K562 (cell line): Measurements from ENCODE around the gene FCRL2. TPM values are rescaled to one million over a fixed set of nuclear protein-coding genes. Genes with fewer than 3 reads are reported as not detected.

Source experiments
- ATAC-seq: fragments of 200-7000 bp; cut with Tn5 transposase; 3 replicates; pipeline ENCODE4 v1.9.1; 2020; ENCODE audit warnings: moderate library complexity
- BruUV-seq: library from RNA; stranded (reverse); fragments of 400-500 nt; replicated peaks from 2 replicates; lab custom pipeline; 2021; lab: Mats Ljungman, UMichigan
- CTCF ChIA-PET: fragments of 300-600 bp; formaldehyde crosslinking; extraction: SDS; loops from one replicate; lab custom pipeline; 2021; ENCODE audit warnings: low intra/inter-chr PET ratio; lab: Yijun Ruan, JAX
- POLR2A ChIA-PET: fragments of 300-600, 350-650 bp; sonication (Branson Sonifier 250); formaldehyde crosslinking; extraction: SDS; loops from one replicate; lab custom pipeline; 2021; ENCODE audit warnings: antibody characterized with exemption, inconsistent platforms; lab: Yijun Ruan, JAX
- DNase-seq, 4 experiments: peaks; one replicate each; pipeline versions ENCODE4 v3.0.0 to v3.0.0-alpha.2; 2011 to 2018; ENCODE audit warnings: low spot score in 3 of 4, mixed read lengths in 3 of 4; ENCODE audit errors: extremely low read depth in 1 of 4
- FAIRE-seq: peaks from 2 replicates; lab custom pipeline; 2011; peaks lifted over from hg19 to GRCh38; lab: Jason Lieb, UNC
- H2AFZ ChIP-seq: 2 replicates; pipeline ENCODE4 v1.6.0; 2011; ENCODE audit warnings: low read depth, low read length, control low read depth, inconsistent platforms
- H3K27ac ChIP-seq: fragments of 200-600 bp; 3 replicates; pipeline ENCODE4 v1.8.0; 2011; ENCODE audit warnings: low read depth, mild to moderate bottlenecking, control low read depth, inconsistent platforms, low read length, moderate library complexity, mixed read lengths; ENCODE audit errors: extremely low read depth
- H3K27me3 ChIP-seq, 2 experiments: fragments of 300-600 bp in 1 of 2; 2 replicates in 1 of 2; 3 replicates in 1 of 2; pipeline versions ENCODE4 v1.6.0 to v1.8.0; 2011; ENCODE audit warnings: inconsistent platforms in 2 of 2, low read length in 2 of 2, mild to moderate bottlenecking in 1 of 2, mixed read lengths in 1 of 2, moderate library complexity in 1 of 2; ENCODE audit not compliant: control insufficient read depth in 2 of 2, insufficient read depth in 2 of 2
- H3K36me3 ChIP-seq: fragments of 300-600 bp; 3 replicates; pipeline ENCODE4 v1.8.0; 2011; ENCODE audit warnings: mild to moderate bottlenecking, low read length, inconsistent platforms; ENCODE audit not compliant: control insufficient read depth, insufficient read depth
- H3K4me1 ChIP-seq, 2 experiments: fragments of 200-600 bp in 1 of 2; replicated peaks in 1 of 2; 2 replicates in 1 of 2; 3 replicates in 1 of 2; pipeline versions ENCODE4 v1.5.1 to v1.8.0; 2011; ENCODE audit warnings: inconsistent platforms in 2 of 2, low read length in 2 of 2, mild to moderate bottlenecking in 1 of 2, mixed read lengths in 1 of 2, moderate library complexity in 1 of 2; ENCODE audit not compliant: control insufficient read depth in 2 of 2, insufficient read depth in 2 of 2
- H3K4me2 ChIP-seq: 2 replicates; pipeline ENCODE4 v1.6.1; 2011; ENCODE audit warnings: low read length, control low read depth, inconsistent platforms, mixed read lengths; ENCODE audit not compliant: insufficient read depth
- H3K4me3 ChIP-seq: fragments of 200-600 bp; sonication (generic), shearing (Covaris generic); 2 replicates; pipeline ENCODE4 v1.5.1; 2016; ENCODE audit warnings: control low read depth, inconsistent platforms
- H3K79me2 ChIP-seq: fragments of 200-600 bp; 3 replicates; pipeline ENCODE4 v1.8.0; 2011; ENCODE audit warnings: low read length, inconsistent platforms; ENCODE audit not compliant: control insufficient read depth, insufficient read depth
- H3K9ac ChIP-seq, 2 experiments: 2 replicates each; pipeline versions ENCODE4 v1.6.0 to v1.6.1; 2011; ENCODE audit warnings: low read depth in 2 of 2, low read length in 2 of 2, control low read depth in 1 of 2, inconsistent platforms in 1 of 2, mild to moderate bottlenecking in 1 of 2, mixed read lengths in 1 of 2; ENCODE audit not compliant: insufficient read depth in 1 of 2
- H3K9me1 ChIP-seq: one replicate; pipeline ENCODE4 v1.6.0; 2011; ENCODE audit warnings: inconsistent platforms, mild to moderate bottlenecking, low read length, moderate library complexity; ENCODE audit not compliant: control insufficient read depth, insufficient read depth
- H3K9me3 ChIP-seq: replicated peaks from 2 replicates; pipeline ENCODE4 v1.5.1; 2011; ENCODE audit warnings: low read depth, low read length, inconsistent platforms; ENCODE audit not compliant: control insufficient read depth, insufficient read depth
- H4K20me1 ChIP-seq: replicated peaks from 2 replicates; pipeline ENCODE4 v1.6.1; 2011; ENCODE audit warnings: low read length, inconsistent platforms, mixed read lengths; ENCODE audit not compliant: control insufficient read depth, insufficient read depth
- ARID3B ChIP-seq: fragments of 250-450 bp; sonication (Bioruptor Pico); IDR thresholded peaks from 2 replicates; pipeline ENCODE4 v1.4.0; 2020; ENCODE audit warnings: borderline replicate concordance
- ATF7 ChIP-seq: fragments of 450-650 bp; IDR thresholded peaks from 2 replicates; pipeline ENCODE4 v1.7.1; 2014; ENCODE audit warnings: mild to moderate bottlenecking, moderate library complexity
- HMG20A ChIP-seq: fragments of 450-650 bp; formaldehyde crosslinking; conservative IDR thresholded peaks from 2 replicates; pipeline ENCODE4 v1.4.0; 2020; ENCODE audit warnings: mild to moderate bottlenecking, mixed read lengths
- PTTG1 ChIP-seq: fragments of 450-650 bp; IDR thresholded peaks from 2 replicates; pipeline ENCODE4 v1.6.1; 2016; ENCODE audit warnings: low read depth, mild to moderate bottlenecking, missing genetic modification characterization, missing compliant biosample characterization
- SPI1 ChIP-seq: IDR thresholded peaks from 2 replicates; pipeline ENCODE4 v1.6.1; 2011; ENCODE audit warnings: low read depth, low read length, control low read depth, borderline replicate concordance
- TAF7 ChIP-seq: fragments of 450-650 bp; IDR thresholded peaks from 2 replicates; pipeline ENCODE4 v1.6.1; 2016; ENCODE audit warnings: missing genetic modification characterization, missing compliant biosample characterization
- ZBTB8A ChIP-seq: fragments of 450-650 bp; IDR thresholded peaks from 2 replicates; pipeline ENCODE4 v1.6.1; 2018; ENCODE audit warnings: mild to moderate bottlenecking, moderate library complexity; ENCODE audit not compliant: partially characterized antibody
- ZC3H8 ChIP-seq: fragments of 450-650 bp; IDR thresholded peaks from 2 replicates; pipeline ENCODE4 v1.6.1; 2017
- ZNF175 ChIP-seq: fragments of 200-800 bp; sonication (Bioruptor generic); IDR thresholded peaks from 2 replicates; pipeline ENCODE4 v1.6.1; 2016; ENCODE audit warnings: low read depth, mild to moderate bottlenecking, missing genetic modification characterization, missing compliant biosample characterization
- ZNF384 ChIP-seq: IDR thresholded peaks from 2 replicates; pipeline ENCODE4 v1.6.1; 2012; ENCODE audit warnings: low read depth, low read length, improper control_type of control experiment
- ZNF696 ChIP-seq: fragments of 250-450 bp; sonication (Bioruptor Pico); conservative IDR thresholded peaks from 2 replicates; pipeline ENCODE4 v1.4.0; 2020; ENCODE audit warnings: mild to moderate bottlenecking, moderate library complexity
- WGBS: fragments of 100-300 bp; shearing (Covaris generic); methylation state at CpG from one replicate; pipeline ENCODE4 v1.1.6; 2016; ENCODE audit warnings: low coverage, mixed read lengths; ENCODE audit not compliant: insufficient coverage; ENCODE audit errors: missing lambda C conversion rate; 5-methylcytosine and 5-hydroxymethylcytosine counted together
- in situ Hi-C: fragments of 300-500 bp; cut with MboI; formaldehyde crosslinking; loops from 4 replicates; pipeline ENCODE4 v1.15.0; 2018; ENCODE audit warnings: inconsistent platforms, mixed read lengths
- intact Hi-C: fragments of 100-400 bp; cut with micrococcal nuclease; formaldehyde crosslinking; loops from 2 replicates; pipeline ENCODE4 v1.14.2; 2022
- polyA plus RNA-seq, 8 experiments: library from polyadenylated mRNA; depleted of rRNA in 4 of 8; stranded (reverse) in 5 of 8; unstranded in 3 of 8; fragments of >200 nt; fragmentation: Nextera tagmentation in 2 of 8; fragmentation: Illumina TruSeq in 1 of 8; extraction: Ambion mirVana in 2 of 8; extraction: Trizol in 1 of 8; gene quantifications; 2 replicates each; pipeline versions ENCODE4 v1.2.1 to v1.2.3, GENCODE V29; 2011 to 2014; ENCODE audit warnings: inconsistent platforms in 1 of 8, missing spikeins in 1 of 8
- total RNA-seq, 7 experiments: library from RNA; depleted of rRNA in 6 of 7; stranded (reverse); fragments of >200 nt in 6 of 7; fragmentation: Illumina TruSeq in 2 of 7; extraction: Trizol in 2 of 7; gene quantifications; 2 replicates each; pipeline versions ENCODE4 v1.2.1 to v1.2.3, GENCODE V29; 2011 to 2021; ENCODE audit warnings: low replicate concordance in 1 of 7
- TF ChIP-seq, protein P1 (sequence below), 3 experiments: IDR thresholded peaks in 2 of 3; conservative IDR thresholded peaks in 1 of 3; 2 replicates each; pipeline ENCODE4 v1.5.1; 2011 to 2012; ENCODE audit warnings: low read length in 3 of 3, mild to moderate bottlenecking in 3 of 3, control low read depth in 2 of 3, improper control_type of control experiment in 1 of 3, inconsistent platforms in 1 of 3, low read depth in 1 of 3, mixed read lengths in 1 of 3, moderate library complexity in 1 of 3; ENCODE audit not compliant: insufficient read depth in 2 of 3

FCRL2 gene
- total and polyA plus RNA-seq, 9 of the 15 experiments (the other 6 are each of a cell fraction or from before 2014, with no cell fraction given), result not detected

GRCh38 chr1:157774412-157774811 is 2.5 kb downstream of the FCRL2 start:
- Histone ChIP-seq H2AFZ (no peak overlapping the region), H3K9ac (no peak overlapping the region), H3K79me2 (no peaks in the 10 kb centered on the region), H3K36me3 (no peaks in the 10 kb centered on the region), H3K27me3 (no peaks in the 10 kb centered on the region; a peak in 1 of 5 replicates), H3K4me2 (no peak overlapping the region), H3K4me1 (no peaks in the 10 kb centered on the region), H3K9me3 (no peaks in the 10 kb centered on the region), H3K9me1 (no peaks in the 10 kb centered on the region), H3K27ac (no peak overlapping the region), H3K4me3 (no peak overlapping the region), H4K20me1 (no peaks in the 10 kb centered on the region)
- no TSS peak for BruUV-seq
- WGBS, result 0% methylated on average over 2 of the region's 2 CpGs
- intact Hi-C loops (no loop called here), in situ Hi-C loops (no loop called here)
- FAIRE-seq (no peak), DNase-seq (no peak), ATAC-seq (no peak)
- ChIA-PET POLR2A (no interaction called here), CTCF (no interaction called here)
- TF ChIP-seq ATF7 (no peak), ZC3H8 (no peak), TAF7 (tag) (no peak), PTTG1 (tag) (no peak)

- no peaks in the 10 kb centered on the region for H3K9me3 ChIP-seq
- H3K4me3 ChIP-seq, result no peak overlapping the region
- in situ Hi-C loops, result no loop called here
- FAIRE-seq, result peak; percentile 69
- 0% methylated on average over 1 of the region's 1 CpG for WGBS
- peak in 2 of 4 experiments; percentile 3 to 11 for DNase-seq
- no peaks in the 10 kb centered on the region for H3K9me1 ChIP-seq
- intact Hi-C loops, result no loop called here
- H3K27ac ChIP-seq, result no peak overlapping the region
- no peaks in the 10 kb centered on the region for H4K20me1 ChIP-seq
- ATAC-seq, result peak; percentile 71
- CTCF ChIA-PET, result no interaction called here
- no peak overlapping the region for H3K4me2 ChIP-seq
- H3K27me3 ChIP-seq, result no peaks in the 10 kb centered on the region; a peak in 1 of 5 replicates
- H3K79me2 ChIP-seq, result no peaks in the 10 kb centered on the region
- no peak overlapping the region for H3K9ac ChIP-seq
- no peaks in the 10 kb centered on the region for H3K4me1 ChIP-seq
- POLR2A ChIA-PET, result no interaction called here
- no peak overlapping the region for H2AFZ ChIP-seq
- BruUV-seq, result no TSS peak
- H3K36me3 ChIP-seq, result no peaks in the 10 kb centered on the region
- no peak for TF ChIP-seq ZNF696 (CRISPR knock-in tag)
- no peak for TF ChIP-seq ZNF175
- TF ChIP-seq ZBTB8A, result no peak
- TF ChIP-seq HMG20A, result no peak
- no peak for TF ChIP-seq ZNF384
- TF ChIP-seq, protein P1, sequence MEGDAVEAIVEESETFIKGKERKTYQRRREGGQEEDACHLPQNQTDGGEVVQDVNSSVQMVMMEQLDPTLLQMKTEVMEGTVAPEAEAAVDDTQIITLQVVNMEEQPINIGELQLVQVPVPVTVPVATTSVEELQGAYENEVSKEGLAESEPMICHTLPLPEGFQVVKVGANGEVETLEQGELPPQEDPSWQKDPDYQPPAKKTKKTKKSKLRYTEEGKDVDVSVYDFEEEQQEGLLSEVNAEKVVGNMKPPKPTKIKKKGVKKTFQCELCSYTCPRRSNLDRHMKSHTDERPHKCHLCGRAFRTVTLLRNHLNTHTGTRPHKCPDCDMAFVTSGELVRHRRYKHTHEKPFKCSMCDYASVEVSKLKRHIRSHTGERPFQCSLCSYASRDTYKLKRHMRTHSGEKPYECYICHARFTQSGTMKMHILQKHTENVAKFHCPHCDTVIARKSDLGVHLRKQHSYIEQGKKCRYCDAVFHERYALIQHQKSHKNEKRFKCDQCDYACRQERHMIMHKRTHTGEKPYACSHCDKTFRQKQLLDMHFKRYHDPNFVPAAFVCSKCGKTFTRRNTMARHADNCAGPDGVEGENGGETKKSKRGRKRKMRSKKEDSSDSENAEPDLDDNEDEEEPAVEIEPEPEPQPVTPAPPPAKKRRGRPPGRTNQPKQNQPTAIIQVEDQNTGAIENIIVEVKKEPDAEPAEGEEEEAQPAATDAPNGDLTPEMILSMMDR (IDR thresholded peaks at IDR 0.05 in 2 of 3, conservative IDR thresholded peaks at IDR 0.05 in 1 of 3; ENCODE audit: insufficient read depth in 2 of 3, low read depth in 1 of 3, low read length in 3 of 3), result peak; percentile 18 to 38 (median 31); a peak in 1 of 6 replicates
- TF ChIP-seq SPI1, result peak; percentile 55; the same call in 1 of the 2 replicates
- TF ChIP-seq ARID3B, result no peak
Observed at GRCh38 chr1:157773493-157774350, 3.2 kb downstream of the FCRL2 start.
